Posterior vena cava (tissue), 2 donors: ENCODE data around the gene KAZALD1. TPM values are rescaled to one million over a fixed set of nuclear protein-coding genes. Genes with fewer than 3 reads are reported as not detected.
A peak's percentile ranks its signal among the peaks of the same experiment; 100 is the strongest.
"Not testable (repeated sequence)": the region's sequence is repeated elsewhere in the genome, so short reads cannot be mapped to it uniquely, and the experiment has no call there.

Source experiments
- DNase-seq: peaks from one replicate; pipeline ENCODE4 v3.0.0-alpha.2; 2020; ENCODE audit warnings: low spot score
- intact Hi-C, 2 donors: fragments of 100-400 bp; cut with DNase I; formaldehyde crosslinking; loops; one replicate each; pipeline versions ENCODE4 v1.14.1 to v1.14.2; 2022 to 2023
- total RNA-seq, 2 donors: library from RNA; stranded (reverse); fragmentation: NEBNext Ultra II Directional; extraction: Animal tissue kit (Norgen Biotek cat#: 25700); gene quantifications; one replicate each; pipeline ENCODE4 v1.2.1, GENCODE V29; 2021
- donor health status: DM: yes; HTN: yes; CAD: no.
- donor health status: DM: yes; HTN: yes; CAD: no.

The KAZALD1 gene
- total RNA-seq, 2 donors from 2014 or later: 6.5 to 9.3 TPM

GRCh38 chr10:101028446-101029337, 33.1 kb upstream of the KAZALD1 start:
- DNase-seq: no peak
- intact Hi-C loops: no loop called here

GRCh38 chr10:101029520-101030295, 32.1 kb upstream of the KAZALD1 start:
- intact Hi-C loops: no loop called here
- no peak for DNase-seq

- intact Hi-C loops: no loop called here
- DNase-seq: no peak
Observed at GRCh38 chr10:101030496-101031127, 31.2 kb upstream of the KAZALD1 start.

GRCh38 chr10:101031128-101031795, 30.5 kb upstream of the KAZALD1 start, which contains the start of the genes PDZD7 and SFXN3:
PDZD7 (minus strand) TSS chr10:101031129; CDS start chr10:101030219, 910 bp downstream.
SFXN3 (plus strand) TSS chr10:101031234; CDS start chr10:101034695, 3,461 bp downstream.
- intact Hi-C loops: no loop called here
- peak; percentile 99 for DNase-seq

- peak; percentile 97 for DNase-seq
- intact Hi-C loops: no loop called here
Observed at GRCh38 chr10:101031796-101032636, 29.8 kb upstream of the KAZALD1 start.

- intact Hi-C loops: no loop called here
- peak; percentile 88 for DNase-seq
Observed at GRCh38 chr10:101032637-101033224, 29.1 kb upstream of the KAZALD1 start.

- DNase-seq: no peak
- intact Hi-C loops: no loop called here
Observed at GRCh38 chr10:101033276-101033675, 28.5 kb upstream of the KAZALD1 start.

- intact Hi-C loops, DNase-seq: not testable (repeated sequence)
Observed at GRCh38 chr10:101034404-101034803, 27.4 kb upstream of the KAZALD1 start.

- no peak for DNase-seq
- intact Hi-C loops: no loop called here
Observed at GRCh38 chr10:101035314-101035713, 26.5 kb upstream of the KAZALD1 start.

- no peak for DNase-seq
- intact Hi-C loops: no loop called here
Observed at GRCh38 chr10:101035916-101036702, 25.7 kb upstream of the KAZALD1 start.

GRCh38 chr10:101036726-101037125, 25.1 kb upstream of the KAZALD1 start:
- intact Hi-C loops: no loop called here
- DNase-seq: no peak

GRCh38 chr10:101038484-101038883, 23.3 kb upstream of the KAZALD1 start:
- intact Hi-C loops: no loop called here
- DNase-seq: no peak

- no peak for DNase-seq
- intact Hi-C loops: no loop called here
Observed at GRCh38 chr10:101040061-101040460, 21.7 kb upstream of the KAZALD1 start.

GRCh38 chr10:101040851-101041250, 20.9 kb upstream of the KAZALD1 start:
- DNase-seq: no peak
- intact Hi-C loops: loop anchor here in 1 of 2 donors (1.0 kb wide), 1 partner anchor 26 kb away; no protein-coding TSS in a partner anchor

GRCh38 chr10:101041252-101041761, 20.5 kb upstream of the KAZALD1 start:
- intact Hi-C loops: loop anchor here in 1 of 2 donors (1.0 kb wide), 1 partner anchor 26 kb away; no protein-coding TSS in a partner anchor
- peak; percentile 91 for DNase-seq

- intact Hi-C loops: no loop called here
- DNase-seq: no peak
Observed at GRCh38 chr10:101042118-101042517, 19.7 kb upstream of the KAZALD1 start.
